Esophagus muscularis mucosa (tissue), 4 donors: ENCODE measurements around the gene MSANTD2.

ENCODE experiments used
- CTCF ChIP-seq, 3 experiments: fragments of 200-600 bp in 2 of 3; fragments of 450-650 bp in 1 of 3; sonication (generic) in 2 of 3; IDR thresholded peaks; one replicate each; pipeline ENCODE4 v1.5.1; 2017 to 2019; ENCODE audit warnings: antibody characterized with exemption in 3 of 3, mild to moderate bottlenecking in 2 of 3, moderate library complexity in 1 of 3
- EP300 ChIP-seq: sonication (generic); formaldehyde crosslinking; IDR thresholded peaks from one replicate; pipeline ENCODE4 v1.6.1; 2017; ENCODE audit warnings: antibody characterized with exemption
- POLR2A ChIP-seq: fragments of 450-650 bp; IDR thresholded peaks from one replicate; pipeline ENCODE4 v1.6.1; 2017; ENCODE audit warnings: antibody characterized with exemption, moderate library complexity, mild to moderate bottlenecking, low read depth

DNA sequence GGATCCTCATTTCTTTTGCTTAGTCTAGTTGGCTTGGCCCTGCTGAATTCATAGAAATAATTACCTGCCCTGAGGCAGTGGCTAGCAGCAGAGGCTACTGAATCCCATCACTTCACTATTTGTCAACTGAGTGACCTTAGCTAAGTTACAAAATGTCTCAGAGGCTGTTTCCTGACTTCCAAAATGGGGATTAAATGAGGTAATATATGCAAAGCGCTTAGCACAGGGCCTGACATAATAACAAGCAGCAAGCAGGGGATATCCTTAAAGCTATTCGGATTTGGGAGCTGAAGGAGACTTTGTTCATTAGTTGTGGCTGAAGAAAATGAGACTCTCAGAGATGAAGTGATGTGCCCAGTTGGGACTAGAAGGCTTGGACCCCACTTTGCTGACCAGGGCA lies 57.7 kb downstream of the MSANTD2 start:
- TF ChIP-seq CTCF (IDR thresholded peaks at IDR 0.05) (no peak), POLR2A (no peak), EP300 (no peak)
